GM12864 (cell line): Measurements from ENCODE around the gene GPR37L1.
"Not testable (repeated sequence)": the region's sequence is repeated elsewhere in the genome, so short reads cannot be mapped to it uniquely, and the experiment has no call there.

Experiments
- DNase-seq: peaks from one replicate; pipeline ENCODE4 v3.0.0-alpha.2; 2011; ENCODE audit warnings: low read depth
- H3K4me3 ChIP-seq: 2 replicates; pipeline ENCODE4 v1.5.1; 2011; ENCODE audit warnings: mild to moderate bottlenecking, low read depth, low read length, control low read depth
- CTCF ChIP-seq: IDR thresholded peaks from 2 replicates; pipeline ENCODE4 v1.5.1; 2011; ENCODE audit warnings: low read depth, mild to moderate bottlenecking, moderate library complexity, low read length, control low read depth, inconsistent platforms; ENCODE audit errors: missing control alignments

GPR37L1 gene

GRCh38 chr1:202144402-202145067 lies 21.8 kb downstream of the GPR37L1 start, which contains the start of gene ARL8A:
ARL8A (minus strand) TSS chr1:202144737; CDS start chr1:202144572, 165 bp downstream.
- peak within 1 kb of the TSS; percentile 95 for H3K4me3 ChIP-seq
- no peak for TF ChIP-seq CTCF
- DNase-seq = no peak

- TF ChIP-seq CTCF = no peak
- no peak for DNase-seq
- H3K4me3 ChIP-seq = peak overlapping the region; percentile 95
Observed at GRCh38 chr1:202145068-202145743, 22.5 kb downstream of the GPR37L1 start.

GRCh38 chr1:202145744-202146140 lies 23.0 kb downstream of the GPR37L1 start:
- not testable (repeated sequence) for DNase-seq

GRCh38 chr1:202146279-202146678 lies 23.6 kb downstream of the GPR37L1 start:
- H3K4me3 ChIP-seq = no peak overlapping the region
- no peak for DNase-seq
- TF ChIP-seq CTCF = no peak

More at GRCh38 chr1:202145744-202146140, 23.0 kb downstream of the GPR37L1 start:
- H3K4me3 ChIP-seq = not testable (repeated sequence)

GRCh38 chr1:202146993-202147392 lies 24.3 kb downstream of the GPR37L1 start:
- no peak overlapping the region for H3K4me3 ChIP-seq
- DNase-seq = no peak
- TF ChIP-seq CTCF = no peak

- DNase-seq = no peak
- no peak overlapping the region for H3K4me3 ChIP-seq
- TF ChIP-seq CTCF = no peak
Observed at GRCh38 chr1:202148391-202148790, 25.7 kb downstream of the GPR37L1 start.

- DNase-seq = no peak
- H3K4me3 ChIP-seq = no peak overlapping the region
- TF ChIP-seq CTCF = no peak
Observed at GRCh38 chr1:202149566-202149965, 26.8 kb downstream of the GPR37L1 start.
